Posterior cingulate gyrus (tissue), 11 donors: ENCODE results near the gene PLXNB2.

Experiments
- DNase-seq, 10 donors: peaks; one replicate each; pipeline versions ENCODE4 v3.0.0 to v3.0.0-alpha.2; 2020 to 2021; ENCODE audit warnings: mixed read lengths in 3 of 10
- intact Hi-C: fragments of 100-400 bp; cut with DNase I; formaldehyde crosslinking; loops from one replicate; pipeline ENCODE4 v1.15.1; 2023

PLXNB2 gene

DNA sequence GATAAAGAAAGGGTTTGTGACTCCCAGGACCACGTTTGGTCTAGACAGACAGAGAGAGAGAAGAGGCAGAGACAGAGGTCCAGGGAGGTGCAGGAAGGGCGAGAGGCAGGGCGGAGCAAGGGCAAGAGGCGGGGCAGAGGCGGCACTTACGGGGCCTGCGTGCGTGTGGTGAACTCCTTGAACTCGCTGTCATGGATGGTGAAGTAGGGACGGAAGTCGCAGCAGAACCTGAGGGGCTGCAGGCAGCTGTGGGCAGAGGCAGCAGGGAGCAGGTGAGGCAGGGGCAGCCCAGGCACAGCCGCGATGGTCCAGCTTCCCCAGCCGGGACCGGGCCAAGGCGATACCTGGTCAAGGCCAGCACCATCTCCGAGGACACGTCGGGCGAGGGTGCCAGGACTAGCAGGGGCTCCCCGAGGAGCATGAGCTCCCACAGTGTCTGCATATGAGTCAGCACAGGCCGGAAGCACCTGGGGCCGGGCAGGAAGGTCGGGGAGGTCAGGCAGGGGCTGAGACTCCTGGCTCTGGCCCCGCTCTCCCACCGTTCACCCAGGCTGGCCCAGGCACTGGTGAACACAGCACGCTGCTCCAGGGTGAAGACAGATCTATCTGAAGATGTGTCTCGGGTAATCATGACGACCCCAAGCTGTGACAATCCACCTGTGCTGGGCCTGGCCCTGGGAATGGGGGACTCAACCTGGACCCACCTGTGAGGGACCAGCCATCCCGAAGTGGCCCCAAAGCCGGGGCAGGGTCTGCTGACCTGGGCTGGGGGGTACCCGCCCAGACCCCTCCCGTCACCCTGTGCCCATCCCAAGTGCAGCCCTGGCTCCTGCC is 7.2 kb upstream of the PLXNB2 start:
- intact Hi-C loops, result no loop called here
- DNase-seq, result peak in 2 of 10 donors; percentile 26 to 71

DNA sequence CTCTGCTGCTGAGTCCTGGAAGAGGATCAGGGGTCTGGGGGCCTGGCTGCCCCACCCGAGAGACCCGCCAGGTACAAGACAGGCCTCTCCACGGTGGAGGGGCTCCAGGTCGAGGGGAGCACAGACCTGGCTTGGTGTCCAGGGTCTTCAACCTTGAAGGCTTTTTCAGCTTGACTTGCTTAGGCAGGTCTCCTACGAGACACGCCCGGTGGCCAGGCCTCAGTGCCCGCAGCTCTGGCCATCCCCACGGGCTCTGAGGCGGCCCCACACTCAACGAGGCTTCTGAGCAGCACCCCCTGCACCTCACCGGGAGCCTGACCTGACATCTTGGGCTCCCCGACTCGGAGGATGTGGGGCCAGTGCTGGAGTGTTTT is 6.6 kb upstream of the PLXNB2 start:
- intact Hi-C loops, result no loop called here

DNA sequence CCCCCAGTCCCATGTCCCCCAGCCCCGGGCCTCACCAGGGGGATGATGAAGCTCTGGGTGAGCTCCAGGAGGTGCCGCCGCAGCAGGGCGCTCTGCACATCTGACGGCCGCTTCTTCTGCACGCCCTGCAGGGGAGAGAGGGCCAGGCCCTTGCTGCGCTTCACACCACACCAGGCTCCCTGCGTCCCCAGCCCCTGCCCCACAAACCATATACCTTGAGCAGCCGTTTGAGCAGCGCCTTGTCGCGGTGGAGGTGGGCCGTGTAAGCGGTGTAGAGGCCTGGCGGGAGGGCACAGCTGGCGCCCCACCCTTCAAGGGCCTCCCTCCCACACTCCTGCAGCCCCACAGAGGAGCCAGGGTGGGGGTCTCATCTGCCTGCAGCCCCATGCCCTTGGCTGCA is 6.2 kb upstream of the PLXNB2 start:
- intact Hi-C loops, result no loop called here
- DNase-seq, result no peak

More for the DNA sequence above, 6.6 kb upstream of the PLXNB2 start:
- peak in 1 of 10 donors; percentile 61 for DNase-seq

DNA sequence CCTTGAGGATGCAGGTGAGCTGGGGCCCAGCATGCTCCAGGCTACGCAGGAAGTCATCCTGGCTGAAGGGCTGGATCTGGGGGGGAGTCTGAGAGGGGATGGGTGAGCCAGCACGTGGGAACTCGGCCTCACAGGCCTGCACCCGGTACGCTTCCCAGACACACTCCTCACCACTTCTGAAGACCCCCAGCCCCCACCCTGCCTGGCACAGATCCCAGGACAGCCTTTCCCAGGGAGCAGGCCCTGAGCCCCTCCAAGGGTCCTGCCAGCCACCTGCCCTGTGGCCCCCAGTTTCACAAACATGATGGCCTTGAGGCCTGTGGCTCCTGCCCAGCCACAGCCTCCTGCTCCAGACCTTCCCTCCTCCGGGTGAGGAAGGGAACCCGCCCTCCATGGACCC is 5.6 kb upstream of the PLXNB2 start:
- intact Hi-C loops, result no loop called here
- peak in 2 of 10 donors; percentile 56 to 73 for DNase-seq

DNA sequence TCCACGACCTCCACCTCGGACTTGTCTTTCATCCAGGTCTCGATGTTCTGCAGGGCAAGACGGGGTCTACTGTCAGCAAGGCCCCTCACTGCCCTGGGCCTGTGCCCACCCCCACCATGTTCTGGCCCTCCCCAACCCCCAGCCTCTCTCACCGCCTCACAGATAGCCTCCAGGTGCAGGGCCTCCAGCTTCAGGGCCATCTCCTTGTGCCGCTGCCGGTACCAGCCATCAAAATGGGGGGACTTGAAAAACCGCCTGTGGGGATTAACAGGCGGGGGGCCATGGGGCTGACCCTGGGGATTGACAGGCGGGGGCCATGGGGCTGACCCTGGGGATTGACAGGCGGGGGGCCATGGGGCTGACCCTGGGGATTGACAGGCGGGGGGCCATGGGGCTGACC is 4.9 kb upstream of the PLXNB2 start:
- intact Hi-C loops, result no loop called here
- no peak for DNase-seq

DNA sequence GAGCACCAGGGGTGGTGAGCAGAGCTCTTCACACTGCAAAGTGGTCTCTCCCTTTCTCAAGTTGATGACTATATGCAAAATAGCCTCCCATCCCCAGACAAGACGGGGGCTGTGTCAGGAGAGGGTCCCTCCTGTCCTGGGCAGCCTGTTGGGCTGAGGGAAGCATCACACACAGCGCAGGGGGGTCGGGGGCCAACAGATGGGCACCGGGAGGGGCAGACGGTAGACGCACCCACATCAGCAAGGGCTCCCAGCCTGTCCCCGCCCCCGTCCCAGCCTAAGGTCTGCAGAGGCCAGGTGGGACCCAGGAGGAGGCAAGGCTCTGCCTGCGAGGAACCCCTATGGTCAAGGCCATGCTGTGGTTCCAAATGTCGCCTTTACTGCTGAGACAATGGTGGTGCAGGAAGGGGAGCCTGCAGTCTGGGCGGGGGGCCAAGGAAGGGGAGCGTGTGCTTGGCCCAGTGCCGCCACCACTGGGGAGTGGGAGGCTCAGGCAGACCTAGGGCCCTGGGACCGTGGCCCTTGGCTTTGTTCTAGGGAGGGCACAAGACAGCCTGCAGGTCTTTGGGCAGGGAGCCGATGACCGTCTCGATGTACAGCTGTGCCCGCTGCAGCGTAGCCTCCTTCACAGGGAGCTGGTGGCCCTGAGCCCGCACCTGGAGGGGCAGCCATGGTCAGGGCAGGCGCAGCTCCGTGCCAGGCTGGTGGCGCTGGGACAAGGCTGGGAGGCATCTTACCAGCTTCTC is 4.3 kb upstream of the PLXNB2 start:
- intact Hi-C loops, result no loop called here
- peak in 1 of 10 donors; percentile 82 for DNase-seq

DNA sequence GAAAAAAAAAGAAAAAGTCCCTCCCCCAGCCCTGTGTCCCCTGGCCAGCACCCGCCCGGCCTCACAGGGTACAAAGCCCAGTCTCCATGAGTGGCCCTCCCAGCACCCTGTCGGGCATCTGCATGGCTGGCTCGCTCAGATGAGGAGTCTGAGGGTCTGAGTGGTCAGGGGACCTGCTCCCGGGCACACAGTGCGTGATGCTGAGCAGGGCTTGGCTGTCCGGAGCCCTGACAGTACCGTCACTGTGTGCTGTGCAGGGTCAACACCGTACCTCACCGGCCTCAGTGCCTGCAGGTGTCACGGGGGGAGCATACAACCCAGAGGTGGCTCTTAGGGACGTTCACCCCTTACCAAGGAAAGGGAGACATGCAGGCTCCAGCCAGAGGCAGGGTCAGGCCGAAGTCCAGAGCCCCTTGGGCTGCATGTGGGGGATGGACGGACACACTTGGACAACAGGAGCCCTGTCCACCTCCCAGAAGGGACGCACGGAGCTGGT is 3.6 kb upstream of the PLXNB2 start:
- DNase-seq, result no peak

DNA sequence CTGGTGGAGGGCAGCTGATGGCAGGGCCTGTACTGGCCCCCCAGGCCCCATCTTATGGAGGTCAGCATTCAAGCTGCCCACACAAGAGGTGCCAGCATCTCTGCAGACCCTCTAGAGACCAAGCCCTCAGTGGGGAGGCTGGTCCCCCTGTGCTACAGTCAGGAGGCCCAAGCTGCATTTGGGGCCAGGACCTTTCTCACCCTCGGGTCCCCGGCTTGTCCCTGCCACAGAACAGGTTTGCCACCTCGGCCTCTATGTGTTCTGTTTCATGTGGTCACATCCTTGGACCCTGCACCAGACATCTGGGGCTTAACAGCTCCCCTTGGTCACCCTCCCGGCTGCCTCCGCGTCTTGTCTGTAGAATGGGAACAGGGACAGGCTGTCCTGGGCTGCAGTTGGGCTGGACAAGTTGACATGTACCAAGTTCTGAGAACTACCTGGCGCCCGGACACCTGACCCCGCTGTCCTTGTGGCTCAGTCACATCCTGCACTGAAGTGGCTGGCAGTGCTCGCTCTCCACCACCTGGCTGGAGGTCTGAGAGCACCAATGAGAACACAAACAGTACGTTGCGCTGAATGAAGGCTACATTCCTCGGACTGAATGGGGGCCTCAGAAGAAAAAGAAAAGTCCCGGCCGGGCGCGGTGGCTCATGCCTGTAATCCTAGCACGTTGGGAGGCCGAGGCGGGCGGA is 2.7 kb upstream of the PLXNB2 start:
- intact Hi-C loops, result no loop called here
- no peak for DNase-seq

More for the DNA sequence above, 3.6 kb upstream of the PLXNB2 start:
- intact Hi-C loops, result no loop called here

DNA sequence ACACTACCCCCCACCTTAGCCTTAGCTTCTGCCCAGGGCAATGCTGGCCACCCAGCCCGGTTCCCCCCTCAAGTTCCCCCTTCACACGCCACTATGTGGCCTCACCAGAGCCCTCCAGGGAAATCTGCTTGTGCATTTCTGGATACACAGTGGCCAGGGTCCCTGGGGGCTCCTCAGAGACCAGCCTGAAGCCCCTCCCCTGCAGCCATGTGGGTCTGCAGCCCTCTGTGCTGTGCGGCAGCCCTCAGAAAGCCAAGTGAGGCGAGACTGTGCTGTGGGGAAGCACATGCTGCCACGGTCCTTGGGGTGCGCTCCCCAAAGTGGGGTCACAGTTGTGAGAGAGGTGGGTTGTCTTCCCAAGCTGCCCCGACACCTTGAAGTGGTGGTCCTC is 2.1 kb upstream of the PLXNB2 start:
- intact Hi-C loops, result loop anchor here (2.0 kb wide), 1 partner anchor 17 kb away; the partner anchor contains the start of gene DENND6B
- DNase-seq, result no peak

DNA sequence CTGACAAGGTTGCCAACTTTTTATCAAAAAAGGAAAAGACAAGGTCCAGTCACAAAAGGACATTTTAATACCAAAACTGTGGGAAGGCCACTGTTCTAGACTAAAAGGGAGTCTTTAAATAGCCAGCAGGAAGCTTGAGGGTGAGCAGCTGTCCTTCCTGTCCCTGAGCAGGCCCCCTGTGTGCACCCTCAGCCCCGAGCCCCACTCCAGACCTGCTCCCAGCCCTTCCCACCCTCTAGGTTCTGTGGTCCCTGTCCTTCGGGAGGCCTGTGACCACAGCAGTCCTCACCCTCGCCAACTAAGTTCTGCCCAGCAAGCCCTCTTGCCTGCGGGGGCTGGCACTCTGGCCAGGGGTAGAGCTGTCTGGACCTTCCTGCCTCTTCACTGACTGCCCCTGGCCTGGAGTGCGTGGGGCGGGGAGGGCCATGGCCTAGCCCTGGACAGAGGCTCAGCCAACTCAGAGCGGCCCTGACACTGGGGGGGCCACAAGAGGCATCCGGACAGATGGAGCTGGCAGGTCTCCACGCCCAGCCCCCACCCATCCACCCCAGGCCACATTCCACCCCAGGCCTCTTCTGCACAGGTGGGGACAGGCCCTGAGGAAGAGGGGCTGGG is 1.6 kb upstream of the PLXNB2 start:
- peak in 1 of 10 donors; percentile 87 for DNase-seq

DNA sequence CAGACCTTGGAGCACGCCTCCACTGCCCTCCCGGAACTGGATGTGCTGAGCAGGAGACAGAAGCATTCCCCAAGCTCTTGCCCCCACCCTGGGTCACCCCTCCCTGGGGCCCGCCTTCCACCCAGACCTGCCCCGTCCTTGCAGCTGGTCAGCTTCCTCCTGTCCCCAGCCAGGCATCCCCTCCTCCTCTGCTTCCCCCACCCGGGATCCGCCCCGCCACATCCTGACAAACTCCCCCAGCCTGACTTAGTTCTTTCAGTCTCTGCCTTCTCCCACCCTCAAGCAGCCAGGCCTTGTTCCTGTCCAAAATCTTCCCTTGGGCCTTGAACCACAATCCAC is 1.1 kb upstream of the PLXNB2 start:
- intact Hi-C loops, result loop anchor here (2.0 kb wide), 1 partner anchor 18 kb away; the partner anchor contains the start of gene DENND6B

More for the DNA sequence above, 1.6 kb upstream of the PLXNB2 start:
- intact Hi-C loops, result loop anchor here (2.0 kb wide), 1 partner anchor 18 kb away; the partner anchor contains the start of gene DENND6B

DNA sequence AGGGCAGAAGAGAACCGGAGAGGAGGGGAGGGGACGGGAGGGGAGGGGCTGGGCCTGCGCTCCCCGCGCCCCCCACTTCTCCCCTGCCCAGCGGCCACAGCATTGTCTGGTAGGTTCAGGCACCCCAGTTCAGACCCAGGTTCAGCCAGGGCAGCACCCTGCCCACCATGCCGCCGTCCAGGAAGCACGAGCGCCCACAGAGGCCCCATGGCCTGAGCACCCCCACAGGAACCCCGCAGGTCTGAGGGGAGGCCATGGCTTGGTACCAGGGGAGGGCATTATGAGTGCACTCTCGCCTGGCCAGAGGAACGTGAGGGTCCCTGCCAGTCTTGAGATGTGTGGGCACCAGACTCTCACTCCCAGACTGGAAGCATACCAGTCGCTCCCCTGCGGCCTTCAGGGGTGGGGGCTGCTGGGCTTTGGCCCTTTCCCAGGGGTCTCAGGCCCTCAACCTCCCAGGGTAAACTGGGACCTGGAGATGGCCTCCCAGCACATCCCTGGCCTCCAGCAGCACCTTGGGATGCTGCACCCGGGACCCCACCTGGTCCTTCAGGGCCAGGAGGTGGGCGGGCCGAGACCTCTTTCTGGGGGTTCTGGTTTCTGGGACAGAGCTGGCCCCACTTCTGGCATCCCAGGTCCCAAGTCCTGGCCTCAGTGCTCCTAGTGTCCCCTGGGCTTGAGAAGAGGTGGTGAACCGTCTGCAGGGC is 597 bp upstream of the PLXNB2 start:
- DNase-seq, result no peak
- intact Hi-C loops, result loop anchor here (2.0 kb wide), 1 partner anchor 19 kb away; the partner anchor contains the start of gene DENND6B

More for the DNA sequence above, 1.1 kb upstream of the PLXNB2 start:
- DNase-seq, result peak in 4 of 10 donors; percentile 50 to 95 (median 54)

DNA sequence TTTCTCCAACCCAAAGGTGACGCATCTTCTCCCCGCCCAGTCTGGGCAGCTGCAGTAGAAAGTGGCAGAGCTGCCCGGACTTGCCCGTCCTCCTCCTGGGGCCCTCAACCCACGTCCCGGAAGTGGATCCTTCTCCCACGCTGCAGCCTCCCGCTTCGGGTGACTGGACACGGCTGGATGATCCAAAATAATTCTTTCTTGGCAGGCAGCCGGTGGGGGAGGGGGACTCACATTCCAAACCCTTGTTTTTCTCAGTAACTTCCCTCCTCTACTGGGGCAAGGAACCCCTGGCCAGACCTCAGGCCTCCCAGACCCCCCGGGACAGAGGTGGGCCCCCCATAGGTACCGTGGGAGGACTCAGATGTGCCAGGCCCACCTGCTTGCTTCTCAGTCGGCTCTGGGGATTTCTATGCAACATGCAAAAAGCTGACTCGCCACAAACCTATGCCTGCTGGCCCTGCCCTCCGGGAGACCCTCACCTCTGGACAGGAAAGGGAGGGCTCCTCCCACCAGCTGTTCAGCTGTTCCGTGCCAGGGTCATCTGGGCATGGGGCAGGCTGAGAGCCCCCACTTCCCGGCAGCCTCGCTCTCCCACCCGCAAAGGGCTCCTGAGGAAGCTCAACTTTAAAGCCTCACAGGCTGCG is 1.4 kb downstream of the PLXNB2 start:
- peak in 9 of 10 donors; percentile 50 to 95 (median 76) for DNase-seq
- intact Hi-C loops, result no loop called here

DNA sequence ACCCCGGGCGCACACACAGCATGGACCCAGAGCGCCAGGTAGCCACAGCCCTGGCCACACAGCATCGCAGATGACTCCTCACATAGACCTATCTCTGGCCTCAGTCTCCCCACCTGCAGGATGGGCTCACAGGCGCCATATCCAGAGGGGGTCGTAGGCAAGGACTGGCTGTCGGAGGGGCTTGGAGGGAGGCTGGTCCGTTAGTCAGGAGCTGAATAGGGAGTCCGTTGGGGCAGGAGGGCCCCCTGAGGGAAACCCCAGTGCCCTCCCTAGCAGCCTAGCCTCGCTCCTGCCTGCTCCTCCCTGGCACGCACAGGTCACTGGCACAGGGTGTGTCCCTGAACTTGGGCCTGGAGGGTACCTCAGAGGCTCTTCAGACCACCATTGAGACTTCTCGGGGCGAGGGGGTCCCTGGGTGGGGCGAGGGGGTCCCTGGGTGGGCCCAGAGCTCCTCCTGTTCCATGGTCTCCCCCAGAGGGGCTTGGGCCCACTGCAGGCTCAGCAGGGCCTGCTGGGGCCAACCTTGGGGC is 2.0 kb downstream of the PLXNB2 start:
- DNase-seq, result no peak
- intact Hi-C loops, result no loop called here

DNA sequence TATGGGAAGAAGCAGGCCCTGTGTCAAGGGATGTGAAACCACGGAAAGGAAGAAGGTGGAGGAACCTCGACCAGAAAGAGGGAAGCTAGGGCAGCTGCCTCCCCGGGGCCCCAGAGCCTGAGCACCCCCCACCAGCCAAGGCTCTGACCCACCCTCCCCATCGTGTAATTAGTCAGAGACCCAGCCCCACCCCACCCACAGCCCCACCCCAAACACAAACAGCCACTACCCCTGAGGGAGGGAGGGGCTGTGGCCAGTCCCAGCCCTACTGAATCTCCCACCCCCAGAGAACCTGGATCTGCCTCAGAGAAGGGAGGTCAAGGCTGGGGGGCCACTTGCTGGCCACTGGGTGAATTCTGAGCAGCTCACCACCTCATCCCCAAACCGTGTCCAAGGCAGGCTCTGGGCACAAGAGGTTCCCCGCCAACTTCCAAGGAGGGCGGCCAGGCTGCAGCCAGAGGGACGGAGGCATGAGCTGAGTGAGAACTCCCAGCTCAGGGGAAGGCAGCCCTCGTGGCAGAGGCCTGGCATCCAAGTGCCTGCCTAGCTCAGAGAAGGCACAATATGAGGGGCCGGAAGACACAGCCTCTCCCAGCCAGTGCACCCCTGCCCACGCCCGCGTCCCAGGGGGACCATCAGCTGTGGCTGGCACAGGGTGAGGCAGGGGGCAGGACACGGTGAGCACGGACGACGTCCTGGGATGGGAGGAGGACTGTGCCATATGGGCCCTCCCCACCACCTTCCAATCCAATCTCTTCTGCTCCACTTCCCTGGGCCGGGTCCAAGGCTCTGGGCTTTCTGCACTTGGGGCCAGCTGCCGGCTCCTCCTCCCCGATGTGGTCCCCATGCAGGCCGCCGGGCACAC is 2.7 kb downstream of the PLXNB2 start:
- DNase-seq, result peak in 2 of 10 donors; percentile 59 to 68
- intact Hi-C loops, result no loop called here

DNA sequence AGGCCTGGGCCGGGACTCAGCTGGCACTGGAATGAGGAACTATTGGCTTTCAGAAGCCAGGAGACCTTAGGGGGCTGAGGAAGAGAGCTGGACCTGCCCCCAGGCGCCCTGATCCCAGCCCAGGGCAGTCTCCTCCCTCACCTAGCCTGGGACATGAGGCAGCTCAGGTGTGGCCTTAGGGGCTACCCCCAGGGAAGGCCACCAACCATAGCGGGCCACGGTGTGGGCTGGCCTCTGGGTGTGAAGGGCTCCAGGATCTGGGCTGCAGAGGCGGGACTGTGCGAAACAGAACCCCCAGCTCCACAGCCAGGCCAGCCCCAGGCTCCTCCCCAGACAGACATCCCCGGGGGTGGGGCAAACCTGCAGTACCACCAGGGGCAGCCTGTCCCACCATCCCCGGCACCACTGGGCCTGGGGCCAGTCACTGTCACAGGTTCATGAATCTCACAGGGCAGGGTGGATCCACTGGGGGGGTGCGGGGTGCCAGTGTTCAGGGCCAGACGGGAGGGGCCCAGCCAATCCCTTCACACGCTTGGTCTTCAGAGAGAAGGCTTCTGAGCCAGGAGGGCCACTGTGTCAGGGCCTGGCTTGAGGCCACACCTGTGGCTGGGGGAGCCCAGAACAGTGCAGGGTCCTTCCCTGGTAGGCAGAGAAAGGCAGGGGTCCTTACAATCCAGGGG is 3.5 kb downstream of the PLXNB2 start:
- intact Hi-C loops, result no loop called here
- no peak for DNase-seq

DNA sequence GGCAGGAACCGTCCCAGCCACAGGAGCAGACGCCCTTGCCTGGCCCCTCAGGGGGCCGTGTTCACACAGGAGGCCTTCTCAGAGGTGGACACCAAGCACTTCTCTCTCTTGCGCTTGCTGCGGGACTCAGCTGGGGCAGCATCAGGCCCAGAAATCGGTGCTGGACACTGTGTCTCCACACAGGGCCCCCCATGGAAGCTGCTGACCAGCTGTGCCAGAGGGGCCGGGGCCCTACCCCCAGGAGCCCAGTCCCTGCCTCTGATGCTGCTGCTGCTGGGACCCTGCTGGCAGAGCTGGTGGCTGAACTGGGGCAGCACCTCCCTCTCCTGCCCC is 4.0 kb downstream of the PLXNB2 start:
- DNase-seq, result no peak
- intact Hi-C loops, result no loop called here

DNA sequence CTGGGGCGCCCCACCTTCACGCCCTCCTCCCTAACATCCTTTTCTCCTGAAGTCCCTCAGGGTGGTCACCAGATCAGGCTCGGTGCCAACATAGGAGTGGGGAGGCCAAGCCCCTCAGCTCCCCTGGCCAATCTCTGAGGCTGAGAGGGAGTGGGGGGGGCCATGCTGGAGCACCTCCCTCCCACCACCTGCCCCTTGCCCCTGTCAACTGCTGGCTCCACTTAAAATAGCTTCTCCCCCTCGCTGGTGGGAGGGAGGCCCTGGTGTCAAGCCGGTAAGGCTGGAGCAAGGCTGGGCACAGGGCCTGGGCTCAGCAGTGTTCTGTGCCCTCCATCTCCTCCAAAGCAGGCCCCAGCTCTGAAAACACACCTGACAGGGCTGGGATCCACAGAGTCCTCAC is 4.9 kb downstream of the PLXNB2 start:
- DNase-seq, result no peak
- intact Hi-C loops, result no loop called here
